ENCODE measurements around the gene H2BK1.

Gene H2BK1

GRCh38 chr7:151248346-151249033 is 38.2 kb upstream of the H2BK1 start, which contains the start of gene SMARCD3:
SMARCD3 (minus strand) TSS chr7:151248694; CDS start chr7:151248562, 132 bp downstream.
- Mint-ChIP-seq H3K4me3 (peak within 1 kb of the TSS; percentile 75), H3K36me3 (ENCODE audit: low read depth) (no peaks in the 10 kb centered on the region), H3K4me1 (ENCODE audit: low read depth) (peaks cover 48% of the 10 kb centered on the region), H3K27ac (no peak within 1 kb of the TSS), H3K27me3 (peaks cover 51% of the 10 kb centered on the region), H3K9me3 (no peaks in the 10 kb centered on the region)

GRCh38 chr7:151247611-151248345 is 37.5 kb upstream of the H2BK1 start:
- peaks cover 49% of the 10 kb centered on the region for H3K27me3 Mint-ChIP-seq
- peaks cover 55% of the 10 kb centered on the region for H3K4me1 Mint-ChIP-seq (ENCODE audit: low read depth)
- H3K27ac Mint-ChIP-seq = no peak overlapping the region

GRCh38 chr7:151246851-151247580 is 36.7 kb upstream of the H2BK1 start:
- Mint-ChIP-seq H3K27ac (no peak overlapping the region), H3K27me3 (peaks cover 42% of the 10 kb centered on the region), H3K36me3 (ENCODE audit: low read depth) (no peaks in the 10 kb centered on the region), H3K4me3 (no peak overlapping the region), H3K9me3 (no peaks in the 10 kb centered on the region), H3K4me1 (ENCODE audit: low read depth) (peaks cover 55% of the 10 kb centered on the region)

More at GRCh38 chr7:151247611-151248345, 37.5 kb upstream of the H2BK1 start:
- H3K4me3 Mint-ChIP-seq = peak overlapping the region; percentile 75
- no peaks in the 10 kb centered on the region for H3K9me3 Mint-ChIP-seq
- H3K36me3 Mint-ChIP-seq (ENCODE audit: low read depth) = no peaks in the 10 kb centered on the region

GRCh38 chr7:151246102-151246850 is 36.0 kb upstream of the H2BK1 start:
- Mint-ChIP-seq H3K27me3 (peaks cover 41% of the 10 kb centered on the region), H3K4me3 (no peak overlapping the region), H3K27ac (no peak overlapping the region), H3K4me1 (ENCODE audit: low read depth) (peaks cover 54% of the 10 kb centered on the region), H3K9me3 (no peaks in the 10 kb centered on the region), H3K36me3 (ENCODE audit: low read depth) (no peaks in the 10 kb centered on the region)

- H3K27me3 Mint-ChIP-seq = peaks cover 34% of the 10 kb centered on the region
- H3K4me1 Mint-ChIP-seq (ENCODE audit: low read depth) = peaks cover 47% of the 10 kb centered on the region
- H3K4me3 Mint-ChIP-seq = no peak overlapping the region
- H3K9me3 Mint-ChIP-seq = no peaks in the 10 kb centered on the region
- no peaks in the 10 kb centered on the region for H3K36me3 Mint-ChIP-seq (ENCODE audit: low read depth)
- no peak overlapping the region for H3K27ac Mint-ChIP-seq
Measured at GRCh38 chr7:151245360-151246101, 35.2 kb upstream of the H2BK1 start.

GRCh38 chr7:151244841-151245346 is 34.6 kb upstream of the H2BK1 start:
- no peak overlapping the region for H3K27ac Mint-ChIP-seq
- no peaks in the 10 kb centered on the region for H3K9me3 Mint-ChIP-seq
- no peak overlapping the region for H3K4me3 Mint-ChIP-seq
- no peaks in the 10 kb centered on the region for H3K36me3 Mint-ChIP-seq (ENCODE audit: low read depth)
- peaks cover 27% of the 10 kb centered on the region for H3K27me3 Mint-ChIP-seq
- H3K4me1 Mint-ChIP-seq (ENCODE audit: low read depth) = peaks cover 42% of the 10 kb centered on the region

GRCh38 chr7:151244196-151244840 is 34.0 kb upstream of the H2BK1 start:
- Mint-ChIP-seq H3K4me1 (ENCODE audit: low read depth) (peaks cover 39% of the 10 kb centered on the region), H3K27ac (no peak overlapping the region), H3K36me3 (ENCODE audit: low read depth) (no peaks in the 10 kb centered on the region), H3K4me3 (peak overlapping the region; percentile 61), H3K27me3 (peaks cover 25% of the 10 kb centered on the region), H3K9me3 (no peaks in the 10 kb centered on the region)

- no peak overlapping the region for H3K27ac Mint-ChIP-seq
- peaks cover 4% of the 10 kb centered on the region for H3K36me3 Mint-ChIP-seq (ENCODE audit: low read depth)
- peaks cover 36% of the 10 kb centered on the region for H3K4me1 Mint-ChIP-seq (ENCODE audit: low read depth)
- H3K27me3 Mint-ChIP-seq = peaks cover 22% of the 10 kb centered on the region
- H3K4me3 Mint-ChIP-seq = peak overlapping the region; percentile 61
- no peaks in the 10 kb centered on the region for H3K9me3 Mint-ChIP-seq
Measured at GRCh38 chr7:151243408-151244195, 33.3 kb upstream of the H2BK1 start.

- Mint-ChIP-seq H3K9me3 (no peaks in the 10 kb centered on the region), H3K4me3 (peak overlapping the region; percentile 61), H3K27me3 (peaks cover 17% of the 10 kb centered on the region), H3K27ac (no peak overlapping the region), H3K36me3 (ENCODE audit: low read depth) (peaks cover 4% of the 10 kb centered on the region), H3K4me1 (ENCODE audit: low read depth) (peaks cover 32% of the 10 kb centered on the region)
Measured at GRCh38 chr7:151243045-151243349, 32.7 kb upstream of the H2BK1 start.

GRCh38 chr7:151242159-151243044 is 32.1 kb upstream of the H2BK1 start:
- Mint-ChIP-seq H3K4me1 (ENCODE audit: low read depth) (peaks cover 28% of the 10 kb centered on the region), H3K27me3 (peaks cover 13% of the 10 kb centered on the region), H3K27ac (no peak overlapping the region), H3K4me3 (no peak overlapping the region), H3K36me3 (ENCODE audit: low read depth) (peaks cover 4% of the 10 kb centered on the region), H3K9me3 (no peaks in the 10 kb centered on the region)

- Mint-ChIP-seq H3K9me3 (no peaks in the 10 kb centered on the region), H3K27me3 (peaks cover 9% of the 10 kb centered on the region), H3K4me1 (ENCODE audit: low read depth) (peaks cover 28% of the 10 kb centered on the region), H3K36me3 (ENCODE audit: low read depth) (peaks cover 8% of the 10 kb centered on the region), H3K27ac (no peak overlapping the region), H3K4me3 (no peak overlapping the region)
Measured at GRCh38 chr7:151241755-151242096, 31.4 kb upstream of the H2BK1 start.

GRCh38 chr7:151240942-151241754 is 30.9 kb upstream of the H2BK1 start:
- H3K4me1 Mint-ChIP-seq (ENCODE audit: low read depth) = peaks cover 27% of the 10 kb centered on the region
- H3K27ac Mint-ChIP-seq = no peak overlapping the region
- no peaks in the 10 kb centered on the region for H3K9me3 Mint-ChIP-seq
- peaks cover 14% of the 10 kb centered on the region for H3K36me3 Mint-ChIP-seq (ENCODE audit: low read depth)
- no peak overlapping the region for H3K4me3 Mint-ChIP-seq
- peaks cover 3% of the 10 kb centered on the region for H3K27me3 Mint-ChIP-seq

Data from stimulated activated naive CD8-positive, alpha-beta T cell treated with anti-CD3 and anti-CD28 coated beads, Interleukin-15, Interleukin-2, amounts not matched to agents 100 ng/mL and 50 ng/mL, for 24 hours (primary cell).